Mononuclear cell (primary cell): ENCODE results near the gene SLN. TPM values are rescaled to one million over a fixed set of nuclear protein-coding genes. Genes with fewer than 3 reads are reported as not detected.

Experiments used
- H3K27me3 ChIP-seq: 2 replicates; pipeline ENCODE4 v1.6.0; 2011; ENCODE audit warnings: low read length, control low read depth; ENCODE audit not compliant: insufficient read depth
- H3K4me1 ChIP-seq: 2 replicates; pipeline ENCODE4 v1.5.1; 2011; ENCODE audit warnings: mild to moderate bottlenecking, low read length, control low read depth; ENCODE audit not compliant: insufficient read depth
- H3K4me3 ChIP-seq: 2 replicates; pipeline ENCODE4 v1.5.1; 2011; ENCODE audit warnings: mild to moderate bottlenecking, low read length, moderate library complexity
- H3K9me3 ChIP-seq: 2 replicates; pipeline ENCODE4 v1.5.1; 2011; ENCODE audit warnings: low read depth, mild to moderate bottlenecking, control low read depth, low read length
- total RNA-seq: library from RNA; depleted of rRNA; stranded (reverse); fragments of >200 nt; gene quantifications from one replicate; pipeline ENCODE4 v1.2.3, GENCODE V29; 2012

SLN gene
- total RNA-seq, 1 donor = not detected

GRCh38 chr11:107705027-107705426 lies 6.8 kb downstream of the SLN start:
- Histone ChIP-seq H3K9me3 (no peaks in the 10 kb centered on the region), H3K4me1 (no peaks in the 10 kb centered on the region), H3K4me3 (no peak overlapping the region), H3K27me3 (peaks cover 3% of the 10 kb centered on the region)

GRCh38 chr11:107704451-107704850 lies 7.4 kb downstream of the SLN start:
- H3K4me1 ChIP-seq = no peaks in the 10 kb centered on the region
- H3K4me3 ChIP-seq = no peak overlapping the region
- H3K27me3 ChIP-seq = no peaks in the 10 kb centered on the region
- no peaks in the 10 kb centered on the region for H3K9me3 ChIP-seq

GRCh38 chr11:107702723-107703122 lies 9.1 kb downstream of the SLN start:
- H3K9me3 ChIP-seq = no peaks in the 10 kb centered on the region
- H3K4me1 ChIP-seq = no peaks in the 10 kb centered on the region
- H3K27me3 ChIP-seq = no peaks in the 10 kb centered on the region
- no peak overlapping the region for H3K4me3 ChIP-seq

- H3K9me3 ChIP-seq = no peaks in the 10 kb centered on the region
- no peaks in the 10 kb centered on the region for H3K27me3 ChIP-seq
- H3K4me1 ChIP-seq = no peaks in the 10 kb centered on the region
- H3K4me3 ChIP-seq = no peak overlapping the region
Observed at GRCh38 chr11:107702109-107702660, 9.7 kb downstream of the SLN start.

GRCh38 chr11:107699371-107700285 lies 12.2 kb downstream of the SLN start:
- peaks cover 12% of the 10 kb centered on the region for H3K27me3 ChIP-seq
- no peaks in the 10 kb centered on the region for H3K9me3 ChIP-seq
- no peaks in the 10 kb centered on the region for H3K4me1 ChIP-seq
- H3K4me3 ChIP-seq = no peak overlapping the region

- H3K27me3 ChIP-seq = peaks cover 14% of the 10 kb centered on the region
- H3K4me3 ChIP-seq = no peak overlapping the region
- no peaks in the 10 kb centered on the region for H3K9me3 ChIP-seq
- no peaks in the 10 kb centered on the region for H3K4me1 ChIP-seq
Observed at GRCh38 chr11:107697291-107697690, 14.6 kb downstream of the SLN start.

- Histone ChIP-seq H3K4me3 (no peak overlapping the region), H3K27me3 (peaks cover 22% of the 10 kb centered on the region), H3K9me3 (no peaks in the 10 kb centered on the region), H3K4me1 (no peaks in the 10 kb centered on the region)
Observed at GRCh38 chr11:107696140-107696539, 15.7 kb downstream of the SLN start.

GRCh38 chr11:107695446-107695845 lies 16.4 kb downstream of the SLN start:
- Histone ChIP-seq H3K27me3 (peaks cover 24% of the 10 kb centered on the region), H3K4me1 (no peaks in the 10 kb centered on the region), H3K4me3 (no peak overlapping the region), H3K9me3 (no peaks in the 10 kb centered on the region)

GRCh38 chr11:107691000-107691750 lies 20.7 kb downstream of the SLN start:
- H3K4me3 ChIP-seq = no peak overlapping the region
- peaks cover 19% of the 10 kb centered on the region for H3K27me3 ChIP-seq
- H3K4me1 ChIP-seq = no peaks in the 10 kb centered on the region
- H3K9me3 ChIP-seq = no peaks in the 10 kb centered on the region

- Histone ChIP-seq H3K27me3 (peaks cover 13% of the 10 kb centered on the region), H3K9me3 (no peaks in the 10 kb centered on the region), H3K4me3 (no peak overlapping the region), H3K4me1 (no peaks in the 10 kb centered on the region)
Observed at GRCh38 chr11:107689317-107690202, 22.3 kb downstream of the SLN start.

- Histone ChIP-seq H3K4me1 (no peaks in the 10 kb centered on the region), H3K4me3 (no peak overlapping the region), H3K27me3 (peaks cover 12% of the 10 kb centered on the region), H3K9me3 (no peaks in the 10 kb centered on the region)
Observed at GRCh38 chr11:107688322-107688918, 23.4 kb downstream of the SLN start.

- no peaks in the 10 kb centered on the region for H3K4me1 ChIP-seq
- no peaks in the 10 kb centered on the region for H3K9me3 ChIP-seq
- no peaks in the 10 kb centered on the region for H3K27me3 ChIP-seq
- H3K4me3 ChIP-seq = no peak overlapping the region
Observed at GRCh38 chr11:107683807-107684206, 28.0 kb downstream of the SLN start.

- Histone ChIP-seq H3K27me3 (no peaks in the 10 kb centered on the region), H3K9me3 (no peaks in the 10 kb centered on the region), H3K4me3 (no peak overlapping the region), H3K4me1 (no peaks in the 10 kb centered on the region)
Observed at GRCh38 chr11:107683061-107683460, 28.8 kb downstream of the SLN start.

- no peaks in the 10 kb centered on the region for H3K27me3 ChIP-seq
- H3K9me3 ChIP-seq = no peaks in the 10 kb centered on the region
- H3K4me3 ChIP-seq = no peak overlapping the region
- H3K4me1 ChIP-seq = no peaks in the 10 kb centered on the region
Observed at GRCh38 chr11:107682572-107682971, 29.3 kb downstream of the SLN start.
